K562 (cell line): ENCODE results near the gene SLC25A18. TPM values are rescaled to one million over a fixed set of nuclear protein-coding genes. Genes with fewer than 3 reads are reported as not detected.

ENCODE experiments used
- CHAMP1 ChIP-seq: fragments of 450-650 bp; IDR thresholded peaks from 2 replicates; pipeline ENCODE4 v1.6.1; 2016; ENCODE audit warnings: mild to moderate bottlenecking
- E2F5 ChIP-seq: sonication (generic); formaldehyde crosslinking; IDR thresholded peaks from 2 replicates; pipeline ENCODE4 v1.8.0; 2022; ENCODE audit warnings: mild to moderate bottlenecking, missing genetic modification reagents
- ESRRA ChIP-seq: fragments of 450-650 bp; IDR thresholded peaks from 2 replicates; pipeline ENCODE4 v1.6.1; 2014; ENCODE audit warnings: low read depth, mild to moderate bottlenecking, moderate library complexity, borderline replicate concordance
- FOXA1 ChIP-seq: fragments of 450-650 bp; IDR thresholded peaks from 2 replicates; pipeline ENCODE4 v1.6.1; 2016; ENCODE audit warnings: mild to moderate bottlenecking, borderline replicate concordance
- FOXK1 ChIP-seq: sonication (generic); formaldehyde crosslinking; IDR thresholded peaks from 2 replicates; pipeline ENCODE4 v1.8.0; 2022; ENCODE audit warnings: missing genetic modification reagents, mild to moderate bottlenecking, borderline replicate concordance
- ILF3 ChIP-seq: fragments of 450-650 bp; IDR thresholded peaks from 2 replicates; pipeline ENCODE4 v1.6.1; 2018; ENCODE audit warnings: antibody characterized with exemption, mild to moderate bottlenecking, moderate library complexity, borderline replicate concordance
- KAT8 ChIP-seq: fragments of 450-650 bp; IDR thresholded peaks from 2 replicates; pipeline ENCODE4 v1.6.1; 2016; ENCODE audit warnings: low read depth, mild to moderate bottlenecking
- MTF1 ChIP-seq: fragments of 250-450 bp; sonication (Bioruptor Pico); IDR thresholded peaks from 2 replicates; pipeline ENCODE4 v1.9.0; 2021; ENCODE audit warnings: moderate library complexity, mild to moderate bottlenecking, inconsistent platforms, borderline replicate concordance
- NR1H2 ChIP-seq: sonication (generic); formaldehyde crosslinking; IDR thresholded peaks from 2 replicates; pipeline ENCODE4 v1.4.0; 2020; ENCODE audit warnings: mild to moderate bottlenecking, missing genetic modification reagents
- RAD21 ChIP-seq, 2 experiments: fragments of 250-450 bp in 1 of 2; fragments of 450-650 bp in 1 of 2; sonication (Bioruptor Pico) in 1 of 2; formaldehyde crosslinking in 1 of 2; IDR thresholded peaks in 1 of 2; conservative IDR thresholded peaks in 1 of 2; 2 replicates each; pipeline versions ENCODE4 v1.4.0 to v1.8.0; 2020 to 2022; ENCODE audit warnings: mild to moderate bottlenecking in 2 of 2, moderate library complexity in 1 of 2
- SETDB1 ChIP-seq: IDR thresholded peaks from one replicate; pipeline ENCODE4 v1.6.1; 2012; ENCODE audit warnings: low read length, control low read depth, inconsistent platforms
- SIX5 ChIP-seq, 2 experiments: IDR thresholded peaks; 2 replicates each; pipeline ENCODE4 v1.6.1; 2011; ENCODE audit warnings: low read length in 2 of 2, borderline replicate concordance in 1 of 2, low read depth in 1 of 2, mild to moderate bottlenecking in 1 of 2, moderate library complexity in 1 of 2; ENCODE audit not compliant: insufficient read depth in 1 of 2
- SP2 ChIP-seq: IDR thresholded peaks from 2 replicates; pipeline ENCODE4 v1.6.1; 2011; ENCODE audit warnings: mild to moderate bottlenecking, low read depth, low read length, moderate library complexity; ENCODE audit not compliant: poor library complexity, severe bottlenecking; ENCODE audit errors: extremely low read depth
- TFAM ChIP-seq: fragments of 250-450 bp; sonication (Bioruptor Pico); conservative IDR thresholded peaks from 2 replicates; pipeline ENCODE4 v1.5.0; 2021; ENCODE audit warnings: mild to moderate bottlenecking, moderate library complexity
- TFAP4 ChIP-seq: sonication (generic); formaldehyde crosslinking; IDR thresholded peaks from 2 replicates; pipeline ENCODE4 v1.8.0; 2022; ENCODE audit warnings: missing genetic modification reagents, mild to moderate bottlenecking, moderate library complexity, borderline replicate concordance
- XRCC4 ChIP-seq: IDR thresholded peaks from one replicate; pipeline ENCODE4 v1.6.1; 2011; ENCODE audit not compliant: insufficient read depth, insufficient read length; ENCODE audit errors: extremely low read depth
- ZNF121 ChIP-seq: sonication (generic); formaldehyde crosslinking; conservative IDR thresholded peaks from 2 replicates; pipeline ENCODE4 v1.8.0; 2022; ENCODE audit warnings: missing genetic modification reagents
- ZNF197 ChIP-seq: fragments of 200-800 bp; sonication (Bioruptor generic); IDR thresholded peaks from 2 replicates; pipeline ENCODE4 v1.6.1; 2016; ENCODE audit warnings: low read depth, missing genetic modification characterization, missing compliant biosample characterization
- ZNF444 ChIP-seq: fragments of 250-450 bp; sonication (Bioruptor Pico); IDR thresholded peaks from 2 replicates; pipeline ENCODE4 v1.4.0; 2020; ENCODE audit warnings: mild to moderate bottlenecking, moderate library complexity
- ZNF449 ChIP-seq: fragments of 250-450 bp; sonication (Bioruptor Pico); IDR thresholded peaks from 2 replicates; pipeline ENCODE4 v1.8.0; 2022; ENCODE audit warnings: moderate library complexity, mild to moderate bottlenecking, inconsistent platforms
- ZNF561 ChIP-seq: fragments of 450-650 bp; formaldehyde crosslinking; conservative IDR thresholded peaks from 2 replicates; pipeline ENCODE4 v1.4.0; 2020; ENCODE audit warnings: mild to moderate bottlenecking, moderate library complexity
- ZNF696 ChIP-seq: fragments of 250-450 bp; sonication (Bioruptor Pico); conservative IDR thresholded peaks from 2 replicates; pipeline ENCODE4 v1.4.0; 2020; ENCODE audit warnings: mild to moderate bottlenecking, moderate library complexity
- polyA plus RNA-seq, 8 experiments: library from polyadenylated mRNA; depleted of rRNA in 4 of 8; stranded (reverse) in 5 of 8; unstranded in 3 of 8; fragments of >200 nt; fragmentation: Nextera tagmentation in 2 of 8; fragmentation: Illumina TruSeq in 1 of 8; extraction: Ambion mirVana in 2 of 8; extraction: Trizol in 1 of 8; gene quantifications; 2 replicates each; pipeline versions ENCODE4 v1.2.1 to v1.2.3, GENCODE V29; 2011 to 2014; ENCODE audit warnings: inconsistent platforms in 1 of 8, missing spikeins in 1 of 8
- total RNA-seq, 7 experiments: library from RNA; depleted of rRNA in 6 of 7; stranded (reverse); fragments of >200 nt in 6 of 7; fragmentation: Illumina TruSeq in 2 of 7; extraction: Trizol in 2 of 7; gene quantifications; 2 replicates each; pipeline versions ENCODE4 v1.2.1 to v1.2.3, GENCODE V29; 2011 to 2021; ENCODE audit warnings: low replicate concordance in 1 of 7

Gene SLC25A18
- total and polyA plus RNA-seq, 9 of the 15 experiments (the other 6 are each of a cell fraction or from before 2014, with no cell fraction given), result 0.04 TPM; not detected in 8

GRCh38 chr22:17628406-17629172 lies 65.3 kb downstream of the SLC25A18 start, which contains the start of gene ATP6V1E1 (continued):
- no peak for TF ChIP-seq ZNF696
- TF ChIP-seq NR1H2, result no peak
- peak; percentile 96 for TF ChIP-seq TFAP4 (CRISPR knock-in tag)
- no peak for TF ChIP-seq ZNF121 (CRISPR knock-in tag)
- no peak for TF ChIP-seq ZNF449
- no peak for TF ChIP-seq ILF3
- no peak for TF ChIP-seq FOXK1 (CRISPR knock-in tag)
- TF ChIP-seq ZNF561 (CRISPR knock-in tag), result no peak
- TF ChIP-seq XRCC4, result no peak
- TF ChIP-seq CHAMP1, result peak; percentile 39; the same call in 1 of the 2 replicates
- TF ChIP-seq KAT8, result 0 out of 2 replicates have a peak, but pooled peaks have one; percentile 45
- TF ChIP-seq RAD21 (CRISPR knock-in tag; conservative IDR thresholded peaks at IDR 0.05 in 1 of 2, IDR thresholded peaks at IDR 0.05 in 1 of 2), result no peak
- TF ChIP-seq SIX5 (IDR thresholded peaks at IDR 0.05; ENCODE audit: borderline replicate concordance in 1 of 2, insufficient read depth in 1 of 2, low read depth in 1 of 2, low read length in 2 of 2), result no peak
- TF ChIP-seq SP2, result peak; percentile 67
- no peak for TF ChIP-seq MTF1 (CRISPR knock-in tag)
- TF ChIP-seq TFAM (CRISPR knock-in tag), result no peak
- no peak for TF ChIP-seq FOXA1
- TF ChIP-seq ESRRA, result peak; percentile 55; the same call in 1 of the 2 replicates
- no peak for TF ChIP-seq ZNF444
- TF ChIP-seq E2F5 (CRISPR knock-in tag), result no peak
- TF ChIP-seq SETDB1, result no peak
- no peak for TF ChIP-seq ZNF197 (CRISPR knock-in tag)
